HG02571 (cell line): ENCODE measurements around the gene PTCD1.
A peak's percentile ranks its signal among the peaks of the same experiment; 100 is the strongest.

ENCODE experiments used
- ATAC-seq: cut with Tn5 transposase; IDR thresholded peaks from one replicate; pipeline ENCODE4 v1.9.1; 2021; ENCODE audit warnings: mild to moderate bottlenecking, moderate library complexity; ENCODE audit not compliant: unreplicated experiment

Gene PTCD1, protein sequence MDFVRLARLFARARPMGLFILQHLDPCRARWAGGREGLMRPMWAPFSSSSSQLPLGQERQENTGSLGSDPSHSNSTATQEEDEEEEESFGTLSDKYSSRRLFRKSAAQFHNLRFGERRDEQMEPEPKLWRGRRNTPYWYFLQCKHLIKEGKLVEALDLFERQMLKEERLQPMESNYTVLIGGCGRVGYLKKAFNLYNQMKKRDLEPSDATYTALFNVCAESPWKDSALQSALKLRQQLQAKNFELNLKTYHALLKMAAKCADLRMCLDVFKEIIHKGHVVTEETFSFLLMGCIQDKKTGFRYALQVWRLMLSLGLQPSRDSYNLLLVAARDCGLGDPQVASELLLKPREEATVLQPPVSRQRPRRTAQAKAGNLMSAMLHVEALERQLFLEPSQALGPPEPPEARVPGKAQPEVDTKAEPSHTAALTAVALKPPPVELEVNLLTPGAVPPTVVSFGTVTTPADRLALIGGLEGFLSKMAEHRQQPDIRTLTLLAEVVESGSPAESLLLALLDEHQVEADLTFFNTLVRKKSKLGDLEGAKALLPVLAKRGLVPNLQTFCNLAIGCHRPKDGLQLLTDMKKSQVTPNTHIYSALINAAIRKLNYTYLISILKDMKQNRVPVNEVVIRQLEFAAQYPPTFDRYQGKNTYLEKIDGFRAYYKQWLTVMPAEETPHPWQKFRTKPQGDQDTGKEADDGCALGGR

DNA sequence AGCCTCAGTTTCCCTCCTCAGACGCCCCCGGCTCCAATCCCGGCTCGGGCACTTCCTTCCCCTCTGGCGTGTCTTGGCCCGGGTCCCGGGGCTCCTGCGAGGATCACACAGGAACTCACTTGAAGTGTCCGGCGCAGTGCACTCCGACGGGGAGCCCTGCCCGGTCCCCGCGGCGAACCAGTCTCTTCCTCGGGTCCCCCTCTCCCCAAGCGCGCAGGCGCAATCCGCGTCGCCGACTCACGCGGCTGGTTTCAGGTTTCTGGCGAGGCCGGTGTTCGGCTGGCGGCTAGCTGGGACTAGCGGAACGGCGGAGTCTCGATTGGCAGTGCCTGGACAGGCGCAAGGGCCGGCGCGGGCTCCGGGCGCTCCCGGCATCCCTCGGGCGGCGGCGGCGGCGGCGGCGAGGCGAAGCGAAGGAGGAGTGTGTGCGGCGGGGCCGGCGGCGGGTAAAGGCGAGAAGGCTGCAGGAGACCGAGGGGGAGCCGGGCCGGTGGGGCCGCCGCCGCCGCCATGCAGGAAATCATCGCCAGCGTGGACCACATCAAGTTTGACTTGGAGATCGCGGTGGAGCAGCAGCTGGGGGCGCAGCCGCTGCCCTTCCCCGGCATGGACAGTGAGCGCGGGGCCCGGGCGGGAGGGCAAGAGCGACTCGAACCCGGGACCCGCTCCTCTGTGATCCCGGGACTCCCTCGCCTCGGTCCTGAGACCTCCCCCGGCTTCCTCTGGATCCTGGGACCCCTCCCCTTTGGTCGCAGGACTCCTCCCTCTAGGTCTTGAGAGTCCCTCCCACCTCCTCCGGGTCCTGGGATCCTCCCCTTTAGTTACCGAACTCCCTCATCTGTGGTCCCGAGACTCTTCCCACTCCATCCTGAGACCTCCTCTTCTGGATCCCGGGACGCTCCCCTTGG, at the start of gene PTCD1, which contains the start of gene CPSF4:
Gene PTCD1 (minus strand): TSS at position 226 of the 908 bp plus-strand sequence. CDS start 3,556 bp downstream, outside the sequence.
Gene CPSF4 (plus strand): TSS at position 371 of the 908 bp plus-strand sequence. CDS start 140 bp downstream, at position 511.
- peak; percentile 82 for ATAC-seq

DNA sequence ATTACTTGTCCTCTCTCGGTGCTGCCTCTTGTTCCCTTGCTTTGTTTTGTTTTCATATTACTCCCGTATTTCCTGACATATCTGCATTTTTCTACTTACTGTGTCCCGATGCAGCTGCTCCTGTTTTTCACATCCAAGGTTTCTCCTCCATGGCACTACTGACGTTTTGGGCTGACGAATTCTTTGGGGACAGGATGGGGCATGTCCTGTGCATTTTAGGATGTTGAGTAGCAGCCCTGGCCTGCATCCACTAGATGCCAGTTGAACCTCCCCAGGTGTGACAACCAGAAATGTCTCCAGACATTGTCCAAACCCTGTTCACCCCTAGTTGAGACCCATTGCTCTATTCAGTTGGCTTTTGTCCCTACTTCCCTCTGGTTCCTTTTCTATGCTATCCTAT, 46.5 kb upstream of the PTCD1 start:
- ATAC-seq, result no peak

DNA sequence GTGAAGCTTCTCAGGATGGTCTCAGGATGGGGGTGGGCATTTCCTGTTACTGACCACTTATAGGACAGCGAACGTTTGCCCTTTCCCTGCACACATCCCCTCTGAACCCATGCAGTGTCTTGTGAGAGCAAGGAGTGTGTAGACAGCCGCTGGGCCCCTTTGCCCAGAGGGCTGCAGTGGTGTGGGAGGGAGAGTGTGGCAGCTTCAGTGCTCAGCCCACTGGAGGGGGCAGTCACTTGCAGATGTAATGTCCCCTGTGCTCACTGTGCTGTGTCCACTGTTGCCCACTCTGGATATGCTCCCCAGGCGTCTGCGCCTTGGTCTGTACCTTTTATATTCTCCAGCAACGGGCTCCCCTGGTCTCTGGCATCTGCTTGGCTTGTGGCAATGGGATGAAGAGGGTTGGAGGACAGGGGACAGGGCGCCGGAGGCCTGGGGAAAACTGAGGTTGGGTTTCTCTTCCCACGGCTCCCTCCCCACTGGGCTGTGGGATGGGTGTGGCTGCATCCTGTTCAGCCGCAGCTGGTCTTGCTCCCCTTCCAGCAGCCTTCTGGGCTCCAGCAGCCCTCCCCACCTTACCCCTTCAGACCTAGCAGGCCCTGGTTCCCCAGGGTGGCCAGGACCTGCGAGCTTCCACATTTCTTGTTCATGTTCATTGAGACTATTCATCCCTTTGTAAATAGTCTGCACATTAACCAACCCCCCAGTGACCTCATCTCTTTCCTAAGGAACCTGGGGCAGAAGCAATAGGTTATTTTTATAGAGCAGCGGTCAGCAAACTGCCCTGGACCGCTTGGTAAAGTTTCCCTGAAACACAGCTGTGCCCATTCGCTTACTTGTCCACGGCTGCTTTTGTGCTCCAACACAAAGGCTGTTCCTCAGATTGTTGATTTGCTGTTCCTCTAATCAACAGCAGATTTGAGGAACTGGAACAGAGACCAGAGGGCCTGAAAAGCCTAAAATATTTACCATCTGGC, 40.2 kb upstream of the PTCD1 start:
- ATAC-seq, result no peak

DNA sequence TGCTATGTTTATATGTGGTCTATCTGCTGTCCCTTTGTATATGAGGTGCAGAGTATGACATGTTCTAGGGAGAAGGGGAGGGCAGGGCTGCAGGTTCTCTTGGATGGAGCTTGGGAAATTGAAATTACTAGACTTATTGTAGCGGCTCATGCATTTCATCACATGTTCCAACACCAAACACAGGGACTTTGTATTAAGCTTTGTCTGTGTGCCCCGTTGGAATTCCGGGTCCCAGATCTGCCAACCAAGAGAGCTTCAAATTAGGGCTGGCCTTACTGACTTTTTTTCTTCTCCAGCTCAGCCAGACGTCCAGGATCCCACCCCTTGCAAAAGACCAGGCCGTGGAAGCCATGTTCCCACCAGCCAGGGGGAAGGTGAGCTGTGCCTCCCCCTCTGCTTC, 37.5 kb upstream of the PTCD1 start:
- ATAC-seq, result no peak

DNA sequence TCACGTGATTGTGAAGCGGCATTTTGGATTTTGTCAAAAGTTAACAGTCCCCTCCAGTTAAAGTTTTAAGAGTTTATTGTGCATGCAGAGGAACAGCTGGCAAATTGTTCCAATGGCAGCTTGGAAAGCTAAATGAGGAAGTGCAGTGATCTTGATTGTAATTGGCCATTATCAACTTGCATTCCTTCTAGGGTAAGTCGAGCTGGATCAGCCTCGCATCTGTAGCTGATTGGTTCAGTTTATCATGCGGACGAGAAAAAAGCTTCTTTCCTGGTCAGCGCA, 34.7 kb upstream of the PTCD1 start:
- no peak for ATAC-seq

DNA sequence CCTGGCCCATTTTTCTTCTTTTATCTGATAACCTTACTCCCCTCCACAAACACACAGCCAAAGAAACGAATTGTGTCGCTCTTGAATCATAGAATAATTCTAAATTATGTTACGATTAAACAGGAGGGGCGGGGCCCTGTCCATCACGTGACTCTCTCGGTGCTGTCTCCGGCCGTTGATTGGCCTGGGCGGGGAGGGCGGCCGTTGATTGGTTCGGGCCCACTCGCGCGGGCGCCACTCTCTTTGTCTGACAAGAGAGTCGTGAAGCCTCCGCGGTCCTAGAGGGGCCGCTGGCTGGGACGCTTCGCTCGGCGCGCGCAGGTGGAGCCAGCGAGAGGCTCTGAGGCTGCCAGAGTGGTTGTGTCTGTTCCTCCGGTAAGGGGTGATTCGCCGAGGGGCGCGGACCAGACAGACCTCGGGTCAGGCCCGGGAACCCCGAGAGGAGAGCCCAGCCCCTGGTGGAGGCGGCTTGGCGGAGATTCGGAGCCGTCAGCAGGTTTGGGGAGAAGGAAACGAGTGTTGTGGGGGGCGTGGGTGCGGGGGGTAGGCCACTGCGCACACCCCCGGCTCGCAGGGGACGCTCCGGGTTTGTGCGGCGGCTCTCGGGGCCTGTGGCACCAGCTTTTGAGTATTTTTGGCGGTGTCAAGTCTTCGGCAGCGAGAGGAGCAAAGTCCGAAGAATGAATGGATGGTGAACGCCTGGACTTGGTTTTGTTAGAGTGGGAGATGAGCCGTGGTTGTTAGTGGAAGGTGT, 34.1 kb upstream of the PTCD1 start, which contains the start of gene ZNF789:
Gene ZNF789 (plus strand): TSS at position 330 of the 754 bp plus-strand sequence. CDS start 3,567 bp downstream, outside the sequence.
- ATAC-seq, result peak; percentile 92

DNA sequence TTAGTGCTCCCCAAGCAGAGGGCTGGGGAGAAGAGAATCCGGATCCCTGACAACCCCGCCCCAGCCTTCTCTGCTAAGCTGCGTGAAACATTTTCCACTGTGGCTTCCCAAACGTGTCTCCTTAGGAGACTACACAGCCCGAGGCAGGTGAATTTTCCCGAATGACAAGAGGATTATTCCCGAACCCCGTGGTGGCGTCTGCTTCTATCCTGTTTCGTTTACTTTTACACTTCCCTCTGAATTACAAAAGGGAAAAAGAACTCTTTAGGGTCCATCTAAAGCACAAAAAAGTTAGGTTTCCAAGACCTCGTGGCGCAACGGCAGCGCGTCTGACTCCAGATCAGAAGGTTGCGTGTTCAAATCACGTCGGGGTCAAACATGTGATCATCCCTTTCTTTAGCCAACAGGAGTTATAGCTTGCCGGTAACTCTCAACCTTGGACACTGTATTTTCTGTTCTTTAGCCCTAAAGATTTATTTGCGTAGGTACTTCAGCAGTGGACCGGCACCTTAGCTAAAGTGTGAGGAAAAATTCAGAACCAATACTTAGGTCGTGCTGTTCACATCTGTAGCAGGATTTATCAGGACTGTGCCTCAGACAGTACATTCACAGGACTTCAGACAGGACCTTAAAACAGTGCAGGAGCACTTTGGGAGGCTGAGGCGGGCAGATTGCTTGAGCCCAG, 30.9 kb upstream of the PTCD1 start:
- ATAC-seq, result no peak

DNA sequence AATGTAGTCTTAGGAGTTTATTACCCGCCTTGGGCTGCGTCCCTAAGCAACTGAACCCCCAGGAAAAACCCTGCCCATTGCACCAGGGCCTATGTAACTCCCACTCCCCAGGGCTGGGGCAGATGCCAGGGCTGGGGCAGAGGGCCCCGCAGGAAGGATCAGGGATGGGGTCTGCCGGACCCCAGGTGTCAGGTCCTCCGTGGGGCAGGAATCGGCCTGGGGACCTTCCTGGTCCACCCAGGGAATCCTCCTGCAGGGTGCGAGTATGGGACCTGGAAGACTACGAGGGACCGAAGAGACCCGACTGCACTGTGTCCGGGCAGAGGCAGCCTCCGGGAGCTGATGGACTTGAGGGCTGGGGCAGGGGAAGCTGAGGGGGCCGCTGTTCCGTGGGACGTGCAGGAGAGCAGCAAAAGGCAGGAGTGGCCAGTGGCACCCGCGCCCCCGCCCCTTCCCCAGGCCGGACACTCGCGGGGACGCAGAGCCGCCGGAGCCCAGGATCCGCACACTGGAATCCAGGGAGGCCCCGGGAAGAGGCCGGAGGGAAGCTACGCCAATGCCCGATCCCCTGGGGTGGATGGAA, 29.8 kb upstream of the PTCD1 start:
- ATAC-seq, result no peak

DNA sequence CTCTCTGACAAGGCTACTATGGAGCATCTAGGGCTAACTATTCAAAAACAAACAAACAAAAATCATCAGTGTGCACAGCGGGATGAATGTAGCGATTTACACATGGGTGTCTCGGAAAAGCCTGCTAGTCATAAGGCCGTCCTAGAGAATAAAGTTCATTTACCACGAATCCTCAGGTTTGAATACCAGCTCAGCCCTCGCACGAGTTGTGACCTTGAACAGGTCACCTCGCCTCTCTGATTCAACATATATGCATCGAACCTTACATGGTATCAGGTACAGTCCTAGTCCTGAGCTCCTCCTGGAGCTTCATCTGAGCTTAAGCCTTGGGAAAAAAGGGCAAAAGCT, 26.8 kb upstream of the PTCD1 start:
- no peak for ATAC-seq

DNA sequence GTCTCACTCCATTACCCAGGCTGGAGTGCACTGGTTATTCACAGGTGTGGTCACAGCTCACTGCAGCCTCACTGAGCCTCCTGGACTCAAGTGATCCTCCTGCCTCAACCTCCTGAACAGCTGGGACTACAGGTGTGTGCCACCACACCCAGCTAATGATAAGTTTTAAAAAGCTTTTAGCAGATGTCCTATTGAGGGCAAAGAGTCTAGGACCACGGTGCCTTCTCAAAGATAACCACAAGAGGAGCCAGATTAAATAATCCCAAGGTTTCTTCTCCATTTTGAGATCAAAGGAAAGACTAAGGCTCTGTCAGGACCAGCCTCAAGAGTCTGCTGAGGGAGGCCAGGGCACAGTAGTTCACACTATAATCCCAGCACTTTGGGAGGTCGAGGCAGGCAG, 22.6 kb upstream of the PTCD1 start:
- ATAC-seq, result no peak

DNA sequence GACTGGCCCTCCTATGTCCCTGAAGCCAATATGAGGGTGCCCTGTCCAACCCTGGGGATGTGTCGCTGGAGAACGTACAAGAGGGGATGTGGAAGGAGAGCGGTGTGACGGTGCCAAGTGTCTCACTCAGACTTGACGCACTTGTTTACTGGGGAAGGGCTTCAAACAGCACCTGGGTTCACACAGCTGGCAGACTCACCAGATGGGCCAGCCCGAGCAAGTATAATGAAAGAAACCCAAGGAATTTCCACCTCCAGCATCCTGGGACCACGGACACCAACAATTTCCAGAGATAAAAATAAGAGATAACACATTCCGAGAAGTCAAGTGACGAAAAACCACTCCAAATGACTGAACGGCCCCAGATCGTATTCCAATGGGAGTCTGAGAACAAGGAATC, 22.1 kb upstream of the PTCD1 start:
- no peak for ATAC-seq

DNA sequence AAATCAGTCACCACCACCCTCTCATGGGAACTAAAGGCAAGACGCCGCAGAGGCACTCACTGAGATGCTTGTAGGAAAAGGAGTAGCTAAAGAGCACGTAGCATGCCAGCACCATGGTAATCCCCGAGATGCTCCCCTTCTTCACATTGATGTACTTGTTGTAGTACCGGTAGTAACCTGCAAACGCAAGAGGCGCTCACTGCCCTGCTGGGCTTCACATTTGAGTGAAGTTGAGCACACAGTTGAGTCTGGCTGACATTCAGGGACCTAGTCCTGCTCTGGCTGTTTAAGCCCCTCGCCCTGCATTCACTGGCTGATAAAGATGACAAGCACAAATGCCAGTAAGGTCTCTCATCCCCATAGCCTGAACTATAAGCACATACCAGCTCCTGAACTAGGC, 20.5 kb upstream of the PTCD1 start:
- no peak for ATAC-seq

DNA sequence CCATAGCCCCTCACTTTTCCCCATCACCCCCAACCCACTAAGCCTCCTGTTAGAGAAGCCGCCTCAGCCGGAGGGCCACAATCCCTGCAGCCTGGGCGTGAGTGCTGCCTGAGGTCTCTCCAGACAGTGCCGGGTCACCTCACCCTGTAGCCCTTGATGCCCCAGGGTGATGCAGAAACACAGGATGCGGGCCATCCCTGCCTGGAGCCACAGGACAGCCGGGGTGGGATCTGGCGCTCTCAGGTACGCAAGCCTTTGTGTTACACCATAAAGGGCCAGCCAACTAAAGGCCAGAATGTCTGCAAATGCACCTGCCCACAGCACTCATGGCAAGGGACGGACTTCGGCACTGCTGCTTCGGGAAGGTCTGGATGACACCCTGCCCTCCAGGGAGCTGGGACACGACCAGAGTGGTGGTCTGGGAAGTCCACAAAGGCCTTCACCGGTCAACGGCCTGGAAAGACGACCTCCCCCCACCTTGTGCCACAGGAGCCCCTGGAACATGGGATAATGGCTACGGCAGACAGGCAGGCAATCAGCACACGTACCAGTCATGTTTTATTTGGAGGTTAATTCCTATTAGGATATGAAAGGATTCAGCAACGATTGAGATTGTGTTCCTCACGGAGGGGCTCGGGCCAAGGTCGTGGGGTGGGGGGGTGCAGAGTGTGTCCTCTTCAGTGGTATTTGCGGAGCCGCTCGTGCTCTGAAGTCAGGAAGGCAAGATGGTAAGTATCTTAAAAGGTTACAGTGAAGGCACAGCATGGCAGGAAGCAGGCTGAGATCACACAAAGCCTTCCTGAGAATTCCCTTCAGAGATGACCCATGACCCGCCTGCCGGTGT, 19.3 kb upstream of the PTCD1 start:
- no peak for ATAC-seq

DNA sequence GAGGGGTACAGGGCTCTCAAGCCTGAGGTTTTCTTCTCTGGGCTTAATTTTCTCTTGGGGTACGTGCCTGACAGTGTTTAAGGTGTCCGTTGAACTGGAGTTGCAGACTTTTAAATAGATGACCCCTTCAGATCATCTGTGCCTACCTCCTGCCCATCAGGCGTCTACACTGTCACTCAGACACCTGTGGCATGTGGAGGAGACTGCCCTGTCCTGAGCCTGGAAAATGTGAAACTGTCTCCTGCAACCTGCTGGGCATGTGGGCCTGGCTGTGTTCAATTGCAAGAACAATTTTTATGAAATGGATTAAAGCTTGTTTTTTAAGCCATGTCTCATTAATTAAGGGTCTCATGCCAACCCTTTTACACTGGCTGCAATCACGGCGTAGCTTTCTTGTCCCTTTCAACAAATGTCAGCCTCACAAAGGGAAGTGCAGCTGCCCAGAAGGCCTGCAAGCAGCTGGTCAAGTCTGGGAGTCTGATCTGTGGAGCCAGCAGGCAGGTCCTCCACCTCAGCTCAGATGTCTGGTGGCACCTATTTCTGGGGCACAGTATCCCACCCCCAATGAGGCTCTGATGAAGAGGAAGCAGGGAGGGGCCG, 18.6 kb upstream of the PTCD1 start:
- no peak for ATAC-seq

DNA sequence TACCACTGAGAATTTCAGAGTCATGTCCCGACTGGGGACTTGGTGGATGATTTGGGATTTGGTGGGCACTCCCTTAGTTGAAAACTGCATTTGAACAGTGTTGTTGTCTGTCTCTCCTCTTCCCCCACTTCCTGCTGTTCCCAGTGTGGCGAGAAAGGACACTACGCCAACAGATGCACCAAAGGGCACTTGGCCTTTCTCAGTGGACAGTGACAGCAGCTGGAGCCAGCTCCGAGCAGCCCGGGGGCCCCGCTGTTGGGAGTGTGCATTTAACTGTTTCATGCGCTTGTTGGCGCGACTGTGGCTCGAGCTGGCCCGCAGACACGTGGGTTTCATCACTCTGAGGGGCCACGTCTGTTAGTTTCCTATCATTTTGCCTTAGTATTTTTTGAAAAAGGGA, 17.7 kb upstream of the PTCD1 start:
- no peak for ATAC-seq

DNA sequence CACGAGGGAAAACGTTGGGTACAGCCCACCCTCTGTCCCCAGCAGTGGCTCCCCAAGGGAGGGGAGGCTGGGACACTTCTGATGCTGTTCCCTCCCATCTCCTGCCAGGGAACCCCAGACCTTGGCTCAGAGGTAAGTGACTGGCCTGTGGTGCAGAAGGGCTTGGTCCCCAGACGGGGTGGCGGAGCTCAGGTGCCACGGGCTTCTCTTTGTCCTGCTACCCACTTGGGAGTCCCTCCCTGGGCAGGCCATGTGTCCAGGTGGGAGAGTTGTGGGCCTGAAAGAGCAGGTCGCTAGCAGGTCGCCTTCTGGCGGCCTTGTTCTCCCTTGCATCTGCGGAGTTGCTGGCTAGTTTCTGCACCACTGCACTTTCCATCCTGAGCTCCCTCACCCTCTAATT, 17.3 kb upstream of the PTCD1 start:
- no peak for ATAC-seq

DNA sequence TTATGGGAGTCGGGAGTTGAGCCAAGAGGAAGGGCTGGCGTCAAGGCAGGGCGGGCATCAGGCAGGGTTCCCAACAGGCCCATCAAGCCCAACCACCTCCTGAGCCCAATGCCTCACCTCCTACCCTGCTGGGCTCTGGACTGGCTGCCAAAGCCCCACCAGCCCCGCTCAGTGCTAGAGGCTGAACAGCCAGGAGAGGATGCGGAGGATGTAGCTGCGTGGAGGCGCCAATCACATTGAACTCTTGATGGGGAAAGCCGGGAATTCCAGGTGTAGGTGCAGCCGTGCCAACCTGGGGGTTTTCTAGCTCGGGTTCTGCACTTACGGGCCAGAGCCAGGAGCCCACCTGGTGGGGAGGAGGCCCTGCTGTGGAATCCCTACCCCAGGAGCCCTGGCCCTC, 14.5 kb upstream of the PTCD1 start:
- no peak for ATAC-seq
